Kasumi-1 (cell line): ENCODE results near the gene TNK2.
A peak's percentile ranks its signal among the peaks of the same experiment; 100 is the strongest.
"Not testable (repeated sequence)": the region's sequence is repeated elsewhere in the genome, so short reads cannot be mapped to it uniquely, and the experiment has no call there.

ENCODE experiments used
- DNase-seq, 2 experiments: peaks; one replicate each; lab custom pipeline; 2025; lab: John Stamatoyannopoulos, UW

Gene TNK2

GRCh38 chr3:195850857-195851543 is 57.4 kb downstream of the TNK2 start:
- peak; percentile 96 to 97 for DNase-seq

GRCh38 chr3:195849322-195850074 is 58.9 kb downstream of the TNK2 start:
- DNase-seq: no peak

GRCh38 chr3:195847055-195847950 is 61.0 kb downstream of the TNK2 start:
- DNase-seq: no peak

DNA sequence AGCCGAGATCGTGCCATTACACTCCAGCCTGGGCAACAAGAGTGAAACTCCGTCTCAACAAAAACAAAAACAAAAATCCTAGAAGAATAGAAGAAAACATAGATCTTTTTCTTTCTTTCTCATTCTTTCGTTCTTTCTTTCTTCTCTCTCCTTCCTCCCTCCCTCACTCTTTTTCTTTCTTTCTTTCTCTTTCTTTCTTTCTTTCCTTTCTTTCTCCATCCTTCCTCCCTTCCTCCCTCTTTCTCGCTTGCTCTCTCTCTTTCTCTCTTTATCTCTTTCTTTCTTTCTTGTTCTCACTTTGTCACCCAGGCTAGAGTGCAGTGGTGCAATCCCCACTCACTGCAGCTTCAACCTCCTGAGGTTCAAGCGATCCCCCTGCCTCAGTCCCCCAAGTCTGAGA is 62.9 kb downstream of the TNK2 start:
- no peak for DNase-seq

- no peak for DNase-seq
Observed at GRCh38 chr3:195844671-195845218, 63.6 kb downstream of the TNK2 start.

- no peak for DNase-seq
Observed at GRCh38 chr3:195839260-195840010, 68.9 kb downstream of the TNK2 start.

- no peak for DNase-seq
Observed at GRCh38 chr3:195838714-195839113, 69.6 kb downstream of the TNK2 start.

GRCh38 chr3:195836476-195837135 is 71.7 kb downstream of the TNK2 start:
- no peak for DNase-seq

GRCh38 chr3:195835791-195836190 is 72.6 kb downstream of the TNK2 start:
- DNase-seq: no peak

DNA sequence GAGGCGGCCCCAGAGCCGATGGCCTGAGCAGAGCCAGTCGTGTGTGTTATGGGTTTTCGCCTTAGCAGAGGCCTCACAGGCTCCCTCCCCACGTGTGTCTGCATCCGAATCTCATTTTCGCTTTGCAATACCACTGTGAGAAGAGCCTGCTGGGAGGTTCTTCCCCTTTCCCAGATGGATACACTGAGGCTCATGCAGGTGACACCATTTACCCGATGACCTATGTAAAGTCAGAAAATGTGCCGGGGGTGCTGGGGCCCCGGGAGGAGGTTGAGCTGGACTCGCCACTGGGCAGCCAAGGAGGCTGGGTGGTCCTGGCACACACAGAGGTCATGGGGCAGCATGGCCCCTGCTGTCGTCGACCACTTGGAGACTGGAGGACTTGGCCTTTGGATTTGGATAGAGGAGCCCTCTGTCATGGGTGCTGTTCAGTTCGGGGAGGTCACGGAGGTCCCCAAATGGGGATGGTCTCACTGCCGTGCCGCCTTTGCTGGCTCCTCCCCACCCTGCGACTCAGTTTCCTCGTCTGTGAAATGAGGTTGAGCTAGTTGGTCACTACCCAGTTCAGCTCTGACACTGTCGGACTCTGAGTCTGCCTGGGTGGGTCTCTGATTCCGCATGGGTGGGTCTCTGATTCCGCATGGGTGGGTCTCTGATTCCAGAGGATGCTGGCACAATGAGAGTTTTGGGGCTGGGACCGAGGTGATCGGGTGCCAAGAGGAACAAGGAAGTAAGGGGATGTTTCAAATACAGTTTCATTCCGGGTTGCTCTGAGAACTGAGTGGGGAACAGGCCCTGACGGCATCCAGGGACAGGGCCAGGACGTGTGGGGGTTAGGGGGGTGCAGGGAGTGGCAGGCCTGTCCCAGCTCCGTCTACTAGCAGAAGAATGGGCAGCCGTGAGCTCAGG is 73.4 kb downstream of the TNK2 start:
- no peak for DNase-seq

GRCh38 chr3:195829897-195830254 is 78.5 kb downstream of the TNK2 start:
- no peak for DNase-seq

DNA sequence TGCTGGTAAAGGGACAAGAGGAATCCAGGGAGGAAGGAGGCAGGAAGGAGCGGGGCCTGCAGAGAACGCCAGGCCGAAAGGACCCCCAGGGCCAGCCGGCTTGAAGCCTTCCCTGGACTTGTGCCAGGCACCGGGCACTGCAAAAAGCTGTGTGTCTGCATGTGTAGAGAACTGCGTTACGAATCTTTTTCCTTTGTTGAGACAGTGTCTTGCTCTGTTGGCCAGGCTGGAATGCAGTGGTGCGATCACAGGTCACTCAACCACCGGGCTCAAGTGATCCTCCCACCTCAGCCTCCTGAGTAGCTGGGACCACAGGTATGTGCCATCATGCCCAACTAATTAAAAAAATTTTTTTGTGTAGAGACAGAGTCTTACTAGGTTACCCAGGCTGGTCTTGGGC is 79.6 kb downstream of the TNK2 start:
- DNase-seq: no peak

- DNase-seq: no peak
Observed at GRCh38 chr3:195825857-195826804, 82.2 kb downstream of the TNK2 start.

DNA sequence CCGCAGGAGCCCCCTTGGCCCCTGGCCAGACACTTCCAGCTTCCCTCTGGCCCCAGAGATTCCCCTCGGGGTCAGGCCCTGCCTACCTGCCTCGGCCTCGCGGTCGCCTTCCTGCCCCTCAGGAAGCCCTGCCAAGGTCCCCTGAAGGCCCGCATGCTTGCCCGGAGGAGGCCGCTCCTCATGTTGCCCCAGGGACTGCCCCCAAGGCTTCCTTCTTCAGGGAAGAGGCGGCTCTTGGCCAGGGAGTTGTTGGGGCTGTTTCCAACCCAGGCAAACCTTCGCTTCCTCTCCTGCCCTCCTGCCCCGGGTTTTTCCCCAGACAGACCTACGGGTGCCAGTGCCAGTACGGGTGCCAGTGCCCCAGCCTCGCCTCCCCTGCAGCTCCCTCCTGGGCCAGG is 83.2 kb downstream of the TNK2 start:
- no peak for DNase-seq

GRCh38 chr3:195824425-195825190 is 83.7 kb downstream of the TNK2 start:
- DNase-seq: not testable (repeated sequence)

DNA sequence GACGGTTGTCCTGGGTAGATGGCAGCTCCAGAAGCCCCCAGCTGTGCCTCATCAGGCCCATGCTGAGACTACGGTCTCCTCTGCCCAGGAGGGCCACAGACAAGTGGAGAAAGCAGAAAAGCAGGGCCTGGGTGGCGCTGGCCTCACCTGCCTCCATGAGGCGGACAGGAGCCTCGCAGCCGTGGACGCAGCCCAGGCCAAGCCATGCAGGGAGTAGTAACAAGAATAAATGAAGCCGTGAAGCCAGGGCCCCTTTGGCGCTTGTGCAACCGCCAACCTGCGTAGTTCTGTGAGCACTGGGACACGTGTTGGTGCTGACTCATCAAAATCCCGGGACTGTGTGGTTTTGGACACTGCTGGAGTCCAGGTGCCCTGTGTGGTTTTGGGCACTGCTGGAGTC is 84.4 kb downstream of the TNK2 start:
- DNase-seq: no peak

- no peak for DNase-seq
Observed at GRCh38 chr3:195823280-195823679, 85.1 kb downstream of the TNK2 start.

DNA sequence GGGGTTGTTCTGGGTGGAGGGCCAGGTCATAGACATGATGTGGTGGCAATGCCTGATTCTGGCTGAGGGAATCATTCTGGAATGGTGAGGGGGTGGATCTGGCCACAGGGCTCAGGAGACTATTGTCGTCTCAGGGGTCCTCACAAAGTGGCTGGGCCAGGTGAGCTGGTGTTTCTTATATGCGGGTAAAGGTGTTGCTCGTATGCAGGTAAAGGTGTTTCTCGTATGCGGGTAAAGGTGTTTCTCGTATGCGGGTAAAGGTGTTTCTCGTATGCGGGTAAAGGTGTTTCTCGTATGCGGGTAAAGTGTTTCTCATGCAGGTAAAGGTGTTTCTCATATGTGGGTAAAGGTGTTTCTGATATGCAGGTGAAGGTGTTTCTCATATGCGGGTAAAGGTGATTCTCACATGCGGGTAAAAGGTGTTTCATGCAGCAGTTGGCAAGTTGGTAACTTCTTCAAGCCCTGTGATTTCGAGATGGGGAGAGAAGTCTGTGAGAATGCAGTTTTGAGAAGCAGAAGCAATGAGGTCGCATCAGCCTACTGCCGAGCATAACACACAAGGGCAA is 86.1 kb downstream of the TNK2 start:
- DNase-seq: no peak
